ENCODE measurements around the gene TFB1M. TPM values are rescaled to one million over a fixed set of nuclear protein-coding genes. Genes with fewer than 3 reads are reported as not detected.

TFB1M gene
- total and polyA plus RNA-seq, 9 of the 15 experiments (the other 6 are each of a cell fraction or from before 2014, with no cell fraction given), result 34.6 to 145 (median 40.4) TPM

GRCh38 chr6:155314773-155315515 lies 660 bp upstream of the TFB1M start (continued):
- TF ChIP-seq REST (IDR thresholded peaks at IDR 0.05; ENCODE audit: borderline replicate concordance) (no peak), REST (CRISPR knock-in tag; IDR thresholded peaks at IDR 0.05; ENCODE audit: low read depth) (no peak), FUS (optimal IDR thresholded peaks at IDR 0.05; ENCODE audit: low read depth, low read length) (no peak), SNIP1 (IDR thresholded peaks at IDR 0.05; ENCODE audit: low read depth) (no peak), CREB5 (CRISPR knock-in tag; IDR thresholded peaks at IDR 0.05) (no peak), BRCA1 (IDR thresholded peaks at IDR 0.05) (no peak), BRCA1 (CRISPR knock-in tag; IDR thresholded peaks at IDR 0.05) (no peak), ZHX1 (conservative IDR thresholded peaks at IDR 0.05; ENCODE audit: low read length) (no peak), TCF15 (CRISPR knock-in tag; IDR thresholded peaks at IDR 0.05) (no peak)
